ENCODE results near the gene LONP1. TPM values are rescaled to one million over a fixed set of nuclear protein-coding genes. Genes with fewer than 3 reads are reported as not detected.

Gene LONP1
- total RNA-seq, 1 experiment from 2014 or later = 113 TPM

- Mint-ChIP-seq H3K27ac (peak overlapping the region; percentile 38 to 94 (median 93); a peak in 6 of 7 replicates), H3K4me1 (peaks cover 20 to 27% of the 10 kb centered on the region in 2 experiments), H3K4me3 (peak overlapping the region; percentile 92 to 98), H3K27me3 (ENCODE audit: low read depth) (peaks cover 9% of the 10 kb centered on the region), H3K36me3 (ENCODE audit: insufficient read depth in 1 of 3, low read depth in 3 of 3) (peaks cover 0 to 3% (median 0%) of the 10 kb centered on the region in 3 experiments; a peak in 1 of 7 replicates), H3K9me3 (peaks cover 0 to 2% of the 10 kb centered on the region in 2 experiments; a peak in 2 of 5 replicates)
- Histone ChIP-seq H2BK5ac (ENCODE audit: insufficient read length, low read length) (no peak overlapping the region), H4K5ac (ENCODE audit: insufficient read length, low read depth, low read length) (no peak overlapping the region), H3K23me2 (ENCODE audit: insufficient read length, low read depth, low read length, poor library complexity, severe bottlenecking) (peaks cover 14% of the 10 kb centered on the region), H3K79me2 (ENCODE audit: insufficient read depth, low read length) (no peaks in the 10 kb centered on the region), H3K4me1 (ENCODE audit: insufficient read depth, low read length) (no peaks in the 10 kb centered on the region; the same call in 1 of the 2 replicates), H3K4ac (ENCODE audit: low read depth, low read length) (no peak overlapping the region), H3K56ac (ENCODE audit: insufficient read length, low read depth, low read length) (no peak overlapping the region), H3K27me3 (ENCODE audit: insufficient read depth, low read length) (no peaks in the 10 kb centered on the region), H3T11ph (ENCODE audit: low read length) (no peak overlapping the region), H2BK120ac (ENCODE audit: low read depth, low read length, poor library complexity, severe bottlenecking) (no peak overlapping the region), H4K91ac (ENCODE audit: insufficient read length, low read depth, low read length) (no peak overlapping the region), H2BK15ac (ENCODE audit: low read depth, low read length) (no peak overlapping the region), H2AFZ (ENCODE audit: low read length) (no peak overlapping the region), H3K27ac (ENCODE audit: insufficient read length, low read depth, low read length) (no peak overlapping the region), H3K14ac (ENCODE audit: insufficient read depth, low read length) (no peak overlapping the region; the same call in 1 of the 2 replicates), H3K18ac (ENCODE audit: insufficient read length, low read depth, low read length) (no peak overlapping the region), H3K23ac (ENCODE audit: insufficient read length, low read depth, low read length) (no peak overlapping the region), H4K8ac (replicated peaks; ENCODE audit: insufficient read length, low read depth, low read length) (no peak overlapping the region), H3K79me1 (ENCODE audit: insufficient read depth, low read depth, low read length, poor library complexity, severe bottlenecking) (no peaks in the 10 kb centered on the region), H2BK12ac (ENCODE audit: insufficient read length, low read depth, low read length) (no peak overlapping the region), H2AK5ac (ENCODE audit: insufficient read length, low read length) (no peak overlapping the region), H3K4me2 (ENCODE audit: insufficient read depth, insufficient read length, low read length) (peak overlapping the region; percentile 69), H4K20me1 (ENCODE audit: control insufficient read depth, insufficient read depth, insufficient read length) (no peaks in the 10 kb centered on the region), H3K9ac (ENCODE audit: extremely low read depth, insufficient read length, low read length) (peak overlapping the region; percentile 50), H2BK20ac (ENCODE audit: low read depth, low read length, poor library complexity, severe bottlenecking) (no peak overlapping the region), H3K9me3 (ENCODE audit: control insufficient read depth, low read depth, low read length) (no peaks in the 10 kb centered on the region)
- no peak for TF ChIP-seq CTCF (conservative IDR thresholded peaks at IDR 0.05)
- WGBS (ENCODE audit: extremely low coverage, insufficient read length, low lambda C conversion rate) = no CpG with 5 or more reads among the region's 23 CpGs
- DNase-seq = no peak
Observed at GRCh38 chr19:5680084-5680436, 39.9 kb downstream of the LONP1 start.
